Prostate gland (tissue), 2 donors: ENCODE measurements around the gene DPP10.

Experiments
- POLR2A ChIP-seq: fragments of 450-650 bp; IDR thresholded peaks from one replicate; pipeline ENCODE4 v1.6.1; 2016; ENCODE audit warnings: antibody characterized with exemption, mild to moderate bottlenecking
- TF ChIP-seq, protein P1 (sequence below), 4 experiments: fragments of 200-600 bp in 2 of 4; fragments of 450-650 bp in 2 of 4; sonication (generic) in 2 of 4; IDR thresholded peaks; 1 replicate in 3 of 4; 2 replicates in 1 of 4; pipeline ENCODE4 v1.5.1; 2016 to 2019; ENCODE audit warnings: antibody characterized with exemption in 4 of 4, mild to moderate bottlenecking in 2 of 4, moderate library complexity in 2 of 4

DNA sequence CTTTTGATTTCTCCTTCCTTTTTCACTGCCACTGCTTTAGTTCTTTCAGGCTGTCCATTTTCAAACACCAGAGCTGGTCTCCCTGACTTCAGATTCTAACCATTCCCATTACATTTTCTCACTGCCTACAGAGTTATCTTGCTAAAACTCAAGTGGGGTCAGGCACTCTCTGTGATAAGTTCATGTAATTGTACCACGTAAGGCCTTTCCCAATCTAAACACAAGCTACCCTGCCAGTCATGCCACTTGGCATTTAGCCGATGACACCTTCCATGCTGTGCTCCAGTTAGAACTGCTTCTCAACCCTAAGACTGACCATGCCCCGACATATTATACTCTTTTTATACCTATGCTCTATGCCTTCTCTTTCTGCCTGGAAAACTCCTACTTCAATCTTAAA lies 592.4 kb downstream of the DPP10 start:
- TF ChIP-seq, protein P1, sequence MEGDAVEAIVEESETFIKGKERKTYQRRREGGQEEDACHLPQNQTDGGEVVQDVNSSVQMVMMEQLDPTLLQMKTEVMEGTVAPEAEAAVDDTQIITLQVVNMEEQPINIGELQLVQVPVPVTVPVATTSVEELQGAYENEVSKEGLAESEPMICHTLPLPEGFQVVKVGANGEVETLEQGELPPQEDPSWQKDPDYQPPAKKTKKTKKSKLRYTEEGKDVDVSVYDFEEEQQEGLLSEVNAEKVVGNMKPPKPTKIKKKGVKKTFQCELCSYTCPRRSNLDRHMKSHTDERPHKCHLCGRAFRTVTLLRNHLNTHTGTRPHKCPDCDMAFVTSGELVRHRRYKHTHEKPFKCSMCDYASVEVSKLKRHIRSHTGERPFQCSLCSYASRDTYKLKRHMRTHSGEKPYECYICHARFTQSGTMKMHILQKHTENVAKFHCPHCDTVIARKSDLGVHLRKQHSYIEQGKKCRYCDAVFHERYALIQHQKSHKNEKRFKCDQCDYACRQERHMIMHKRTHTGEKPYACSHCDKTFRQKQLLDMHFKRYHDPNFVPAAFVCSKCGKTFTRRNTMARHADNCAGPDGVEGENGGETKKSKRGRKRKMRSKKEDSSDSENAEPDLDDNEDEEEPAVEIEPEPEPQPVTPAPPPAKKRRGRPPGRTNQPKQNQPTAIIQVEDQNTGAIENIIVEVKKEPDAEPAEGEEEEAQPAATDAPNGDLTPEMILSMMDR (IDR thresholded peaks at IDR 0.05) = no peak
- no peak for TF ChIP-seq POLR2A
